ENCODE results near the gene ATXN10. TPM values are rescaled to one million over a fixed set of nuclear protein-coding genes. Genes with fewer than 3 reads are reported as not detected.

Gene ATXN10
- total and polyA plus RNA-seq, 2 of the 13 experiments (the other 11 are each of a cell fraction or from before 2014, with no cell fraction given), result 60.1 to 194 TPM

DNA sequence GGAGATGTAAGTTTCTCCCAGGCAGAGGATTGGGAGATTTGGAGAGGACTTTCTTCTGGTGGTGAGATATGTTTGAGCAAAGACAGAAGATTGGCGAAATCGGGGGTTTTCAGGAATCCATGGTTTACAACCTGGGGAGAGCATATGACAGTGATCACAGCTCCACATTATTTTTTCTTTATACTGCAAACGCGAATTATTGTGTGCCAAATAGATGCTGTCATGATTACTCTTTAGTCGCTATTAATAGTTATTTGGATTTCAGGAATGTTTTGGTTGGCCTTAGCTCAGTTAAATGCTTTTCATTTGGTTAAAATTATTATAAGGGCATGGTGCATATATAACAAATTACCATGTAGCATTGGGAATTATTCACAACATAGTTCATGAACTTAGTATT, 15.2 kb downstream of the ATXN10 start:
- DNase-seq (ENCODE audit: low spot score) (no peak), FAIRE-seq (no peak), ATAC-seq (no peak)
- in situ Hi-C loops (cut with HindIII; ENCODE audit: extremely low pct_ligation_motif_present, low pct_unique_long_range_greater_than_20kb), result no loop called here
- TF ChIP-seq RFXAP (CRISPR knock-in tag; IDR thresholded peaks at IDR 0.05; ENCODE audit: borderline replicate concordance) (no peak), ZNF225 (CRISPR knock-in tag; IDR thresholded peaks at IDR 0.05) (no peak), MBNL3 (CRISPR knock-in tag; conservative IDR thresholded peaks at IDR 0.05) (no peak), ZSCAN29 (CRISPR knock-in tag; conservative IDR thresholded peaks at IDR 0.05) (no peak), RXRA (CRISPR knock-in tag; IDR thresholded peaks at IDR 0.05) (no peak), RARG (CRISPR knock-in tag; IDR thresholded peaks at IDR 0.05; ENCODE audit: low read depth) (no peak), HDAC2 (CRISPR knock-in tag; IDR thresholded peaks at IDR 0.05) (no peak), MAFK (conservative IDR thresholded peaks at IDR 0.05 in 1 of 2, IDR thresholded peaks at IDR 0.05 in 1 of 2; ENCODE audit: low read length in 2 of 2) (no peak), ASH2L (IDR thresholded peaks at IDR 0.05; ENCODE audit: insufficient read length, low read depth, low read length) (no peak), ZNF83 (CRISPR knock-in tag; IDR thresholded peaks at IDR 0.05; ENCODE audit: borderline replicate concordance) (no peak), MAFG (CRISPR knock-in tag; IDR thresholded peaks at IDR 0.05) (no peak), XRCC5 (optimal IDR thresholded peaks at IDR 0.05; ENCODE audit: low read length) (no peak), PRMT3 (CRISPR knock-in tag; IDR thresholded peaks at IDR 0.05; ENCODE audit: borderline replicate concordance, low read depth) (no peak)
- TF ChIP-seq, protein P1, sequence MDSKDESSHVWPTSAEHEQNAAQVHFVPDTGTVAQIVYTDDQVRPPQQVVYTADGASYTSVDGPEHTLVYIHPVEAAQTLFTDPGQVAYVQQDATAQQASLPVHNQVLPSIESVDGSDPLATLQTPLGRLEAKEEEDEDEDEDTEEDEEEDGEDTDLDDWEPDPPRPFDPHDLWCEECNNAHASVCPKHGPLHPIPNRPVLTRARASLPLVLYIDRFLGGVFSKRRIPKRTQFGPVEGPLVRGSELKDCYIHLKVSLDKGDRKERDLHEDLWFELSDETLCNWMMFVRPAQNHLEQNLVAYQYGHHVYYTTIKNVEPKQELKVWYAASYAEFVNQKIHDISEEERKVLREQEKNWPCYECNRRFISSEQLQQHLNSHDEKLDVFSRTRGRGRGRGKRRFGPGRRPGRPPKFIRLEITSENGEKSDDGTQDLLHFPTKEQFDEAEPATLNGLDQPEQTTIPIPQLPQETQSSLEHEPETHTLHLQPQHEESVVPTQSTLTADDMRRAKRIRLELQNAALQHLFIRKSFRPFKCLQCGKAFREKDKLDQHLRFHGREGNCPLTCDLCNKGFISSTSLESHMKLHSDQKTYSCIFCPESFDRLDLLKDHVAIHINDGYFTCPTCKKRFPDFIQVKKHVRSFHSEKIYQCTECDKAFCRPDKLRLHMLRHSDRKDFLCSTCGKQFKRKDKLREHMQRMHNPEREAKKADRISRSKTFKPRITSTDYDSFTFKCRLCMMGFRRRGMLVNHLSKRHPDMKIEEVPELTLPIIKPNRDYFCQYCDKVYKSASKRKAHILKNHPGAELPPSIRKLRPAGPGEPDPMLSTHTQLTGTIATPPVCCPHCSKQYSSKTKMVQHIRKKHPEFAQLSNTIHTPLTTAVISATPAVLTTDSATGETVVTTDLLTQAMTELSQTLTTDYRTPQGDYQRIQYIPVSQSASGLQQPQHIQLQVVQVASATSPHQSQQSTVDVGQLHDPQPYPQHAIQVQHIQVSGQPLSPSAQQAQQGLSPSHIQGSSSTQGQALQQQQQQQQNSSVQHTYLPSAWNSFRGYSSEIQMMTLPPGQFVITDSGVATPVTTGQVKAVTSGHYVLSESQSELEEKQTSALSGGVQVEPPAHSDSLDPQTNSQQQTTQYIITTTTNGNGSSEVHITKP (CRISPR knock-in tag; IDR thresholded peaks at IDR 0.05; ENCODE audit: low read depth), result no peak
- TF ChIP-seq, protein P2, sequence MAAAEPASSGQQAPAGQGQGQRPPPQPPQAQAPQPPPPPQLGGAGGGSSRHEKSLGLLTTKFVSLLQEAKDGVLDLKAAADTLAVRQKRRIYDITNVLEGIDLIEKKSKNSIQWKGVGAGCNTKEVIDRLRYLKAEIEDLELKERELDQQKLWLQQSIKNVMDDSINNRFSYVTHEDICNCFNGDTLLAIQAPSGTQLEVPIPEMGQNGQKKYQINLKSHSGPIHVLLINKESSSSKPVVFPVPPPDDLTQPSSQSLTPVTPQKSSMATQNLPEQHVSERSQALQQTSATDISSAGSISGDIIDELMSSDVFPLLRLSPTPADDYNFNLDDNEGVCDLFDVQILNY (CRISPR knock-in tag; conservative IDR thresholded peaks at IDR 0.05), result no peak
- CTCF ChIA-PET (ENCODE audit: low intra/inter-chr PET ratio, low total read pairs), result no interaction called here
- POLR2A ChIA-PET, result no interaction called here
- Histone ChIP-seq H3K4me3 (replicated peaks in 1 of 3; ENCODE audit: insufficient read depth in 1 of 3, low read depth in 2 of 3, low read length in 3 of 3) (no peak overlapping the region), H3K9ac (ENCODE audit: insufficient read depth, low read depth, low read length) (no peak overlapping the region), H3K27ac (ENCODE audit: extremely low read length, insufficient read depth, low read length) (no peak overlapping the region), H3K4me1 (ENCODE audit: insufficient read depth, low read length) (peaks cover 13% of the 10 kb centered on the region), H3K27me3 (ENCODE audit: control insufficient read depth in 1 of 2, insufficient read depth in 2 of 2, low read length in 2 of 2) (no peaks in the 10 kb centered on the region), H3K79me2 (ENCODE audit: insufficient read depth, low read length) (peaks cover 78% of the 10 kb centered on the region), H3K4me2 (ENCODE audit: low read depth, low read length) (no peak overlapping the region), H4K20me1 (ENCODE audit: insufficient read depth, low read length) (peaks cover 4% of the 10 kb centered on the region), H2AFZ (ENCODE audit: low read length) (no peak overlapping the region), H3K9me3 (ENCODE audit: low read length) (no peaks in the 10 kb centered on the region), H3K36me3 (replicated peaks in 1 of 2; ENCODE audit: control insufficient read depth in 1 of 2, insufficient read depth in 2 of 2, low read length in 2 of 2) (peaks cover 3 to 13% of the 10 kb centered on the region in 2 experiments)
- 95% methylated on average over 5 of the region's 5 CpGs for WGBS (ENCODE audit: low lambda C conversion rate)
- intact Hi-C loops (cut with micrococcal nuclease; ENCODE audit: unreplicated experiment), result no loop called here
- no TSS peak for BruUV-seq (replicated peaks)

Data from HepG2 (cell line).